AG08395 (cell line): ENCODE measurements around the gene AADAT.
A peak's percentile ranks its signal among the peaks of the same experiment; 100 is the strongest.

ENCODE experiments used
- DNase-seq: peaks from one replicate; pipeline ENCODE4 v3.0.0; 2012; ENCODE audit warnings: mixed read lengths, low spot score

The AADAT gene

DNA sequence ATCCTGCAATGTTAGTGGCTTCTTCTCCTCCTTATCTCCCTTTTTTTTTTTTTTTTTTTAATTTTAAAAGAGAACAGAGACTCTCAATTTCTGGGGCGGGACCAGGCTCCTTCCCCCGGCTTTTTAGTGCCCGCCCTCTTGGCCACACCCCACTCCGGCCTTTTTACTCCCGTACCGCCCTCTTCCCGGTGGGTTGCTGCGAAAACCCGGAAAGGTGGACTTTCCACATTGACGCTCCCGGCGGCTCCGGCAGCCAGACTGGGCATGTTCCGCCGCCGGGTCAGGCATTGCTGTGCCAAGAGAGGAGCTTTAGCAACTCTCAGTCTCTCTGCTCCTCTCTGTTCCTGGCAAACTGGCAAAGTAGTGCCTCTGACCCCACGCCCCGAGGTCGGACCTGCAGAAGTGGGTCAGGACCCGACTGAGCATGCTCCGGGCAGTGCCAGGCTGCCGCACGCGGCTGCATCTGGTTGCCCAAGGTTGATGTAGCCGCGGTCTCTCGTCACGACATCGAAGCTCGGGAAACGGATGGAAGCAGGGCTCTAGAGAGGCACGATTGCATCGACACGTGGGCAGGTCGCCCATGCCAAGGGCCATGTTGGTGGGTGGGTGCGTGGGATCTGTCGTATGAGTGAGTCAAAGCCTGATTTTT is 62.5 kb downstream of the AADAT start:
- DNase-seq, result peak; percentile 96

DNA sequence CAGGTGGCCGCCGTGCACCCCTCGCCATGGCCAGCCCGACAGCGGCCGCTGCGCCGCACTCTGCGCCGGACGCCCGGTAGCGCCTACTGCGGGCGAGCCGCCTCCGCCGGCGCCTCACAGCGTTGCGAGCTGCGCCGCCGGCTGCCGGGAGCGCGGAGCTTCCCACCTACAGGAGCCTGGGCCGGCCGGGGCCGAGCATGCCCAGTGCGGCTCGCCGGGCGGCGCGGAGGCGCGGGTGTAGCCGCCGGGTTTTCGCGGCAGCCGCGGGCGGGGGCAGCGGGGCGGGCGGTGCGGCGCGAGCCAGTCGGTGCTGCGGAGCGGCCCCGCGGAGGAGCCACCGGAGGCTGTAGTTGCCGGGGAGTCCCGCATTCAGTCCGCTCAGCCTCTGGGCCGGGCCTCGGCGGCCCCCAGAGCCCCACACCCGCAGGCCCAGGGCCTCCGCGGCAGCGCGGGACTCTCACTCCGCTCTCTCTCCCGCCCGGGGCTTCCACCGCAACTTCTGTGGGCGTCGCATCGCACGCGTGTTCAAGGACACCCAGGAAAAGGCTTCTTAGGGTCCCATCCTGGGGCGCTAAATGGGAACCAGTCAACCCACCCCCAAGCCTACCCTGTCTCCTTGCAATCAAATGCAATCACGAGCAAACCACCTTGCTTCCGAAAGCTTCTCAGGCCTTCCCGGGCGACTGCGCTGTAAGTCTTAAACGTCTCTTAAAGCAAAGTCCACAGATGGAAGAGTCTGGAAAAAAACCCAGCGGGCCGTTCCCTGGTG is 63.3 kb downstream of the AADAT start, which contains the start of gene MFAP3L:
TSS of gene MFAP3L (minus strand) at position 143 of the 769 bp plus-strand sequence. CDS start 20,518 bp downstream, outside the sequence.
- peak; percentile 96 for DNase-seq

DNA sequence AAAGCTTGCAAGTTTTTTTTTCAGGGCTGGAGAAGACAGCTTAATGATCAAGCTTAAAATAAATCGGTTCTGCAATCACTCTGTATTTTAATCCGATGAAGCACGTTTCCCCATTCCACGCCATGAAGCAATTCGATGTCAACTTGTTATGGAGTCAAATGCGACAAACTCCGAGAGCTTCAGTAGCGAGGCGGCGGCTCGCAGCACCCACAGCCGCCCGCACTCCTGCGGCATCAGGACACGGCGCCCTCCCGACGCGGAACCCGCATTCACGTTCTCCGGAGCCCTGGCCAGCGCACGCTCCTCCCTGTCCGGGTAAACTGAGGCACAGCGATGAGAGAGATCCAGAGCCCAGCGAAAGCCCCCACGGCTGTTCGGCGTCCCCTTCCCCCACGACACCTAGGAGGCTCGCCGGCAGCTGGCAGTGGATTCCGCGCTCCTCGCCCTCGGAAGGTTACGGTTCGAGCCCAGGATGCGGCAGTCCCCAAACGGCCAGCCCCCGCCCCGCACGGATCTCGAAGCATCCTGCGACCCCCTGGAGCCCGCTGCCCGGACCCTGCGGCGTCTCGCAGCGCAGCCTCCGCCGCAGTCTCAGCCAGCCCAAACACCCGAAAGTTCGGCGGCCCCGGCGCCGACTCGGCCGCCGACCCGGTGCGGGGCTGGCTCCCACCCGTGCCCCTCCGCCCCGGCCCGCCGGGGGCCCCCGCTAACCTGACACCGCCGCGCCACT is 64.1 kb downstream of the AADAT start:
- no peak for DNase-seq

DNA sequence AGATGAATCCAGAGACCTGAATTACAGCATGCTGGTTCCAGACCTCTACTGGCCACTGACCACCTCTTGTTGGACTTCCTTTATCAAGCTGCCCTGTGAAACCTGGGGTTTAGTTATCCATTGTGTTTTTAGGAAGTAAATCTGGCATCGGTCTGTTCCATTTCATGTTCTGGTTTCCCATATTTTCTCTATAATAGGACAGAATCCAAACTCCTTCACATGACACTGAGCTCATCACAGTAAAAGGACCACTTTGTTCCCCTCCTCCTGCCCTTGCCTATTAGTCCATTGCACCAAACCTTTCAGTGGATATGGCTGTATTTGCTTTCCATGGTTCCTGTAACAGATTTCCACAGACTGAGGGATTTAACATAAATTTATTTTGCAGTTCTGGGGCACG is 67.5 kb downstream of the AADAT start:
- no peak for DNase-seq

DNA sequence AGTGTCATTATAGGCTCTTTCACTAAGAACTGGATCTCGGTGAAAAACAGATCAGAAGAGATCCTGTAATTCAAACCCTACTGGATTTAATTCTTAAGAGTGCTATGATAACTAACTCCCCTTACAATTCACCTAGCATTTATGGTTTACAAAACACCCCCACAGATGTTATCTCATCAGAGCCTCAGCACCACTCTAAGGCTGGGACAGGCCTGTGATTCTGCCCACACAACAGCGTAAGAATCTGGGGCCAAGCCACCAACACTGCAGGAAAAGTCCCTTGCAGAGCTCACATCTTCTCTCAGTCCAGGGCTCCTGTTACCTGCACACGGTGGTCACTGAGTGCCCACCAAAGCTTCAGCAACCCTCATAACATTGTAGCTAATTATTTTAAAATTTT is 72.5 kb downstream of the AADAT start:
- no peak for DNase-seq

DNA sequence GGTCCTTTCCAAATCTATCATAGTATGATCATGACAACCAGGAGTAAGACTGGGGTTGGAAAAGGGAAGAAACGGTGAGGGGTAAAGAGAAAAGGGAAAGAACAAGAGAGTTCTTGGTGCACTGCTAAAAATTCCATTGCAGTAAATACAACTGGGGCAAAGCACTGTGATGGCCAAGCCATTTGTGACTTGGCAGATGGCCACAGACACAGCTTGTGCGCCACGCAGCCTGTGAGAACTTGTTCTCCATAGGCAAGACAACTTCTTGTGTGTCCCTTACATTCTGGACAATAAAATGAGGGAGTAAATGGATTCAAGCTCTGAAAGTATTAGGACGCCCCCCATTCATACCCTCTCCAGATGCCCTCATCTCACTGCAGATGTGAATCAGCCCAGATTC is 74.5 kb downstream of the AADAT start:
- DNase-seq, result no peak

DNA sequence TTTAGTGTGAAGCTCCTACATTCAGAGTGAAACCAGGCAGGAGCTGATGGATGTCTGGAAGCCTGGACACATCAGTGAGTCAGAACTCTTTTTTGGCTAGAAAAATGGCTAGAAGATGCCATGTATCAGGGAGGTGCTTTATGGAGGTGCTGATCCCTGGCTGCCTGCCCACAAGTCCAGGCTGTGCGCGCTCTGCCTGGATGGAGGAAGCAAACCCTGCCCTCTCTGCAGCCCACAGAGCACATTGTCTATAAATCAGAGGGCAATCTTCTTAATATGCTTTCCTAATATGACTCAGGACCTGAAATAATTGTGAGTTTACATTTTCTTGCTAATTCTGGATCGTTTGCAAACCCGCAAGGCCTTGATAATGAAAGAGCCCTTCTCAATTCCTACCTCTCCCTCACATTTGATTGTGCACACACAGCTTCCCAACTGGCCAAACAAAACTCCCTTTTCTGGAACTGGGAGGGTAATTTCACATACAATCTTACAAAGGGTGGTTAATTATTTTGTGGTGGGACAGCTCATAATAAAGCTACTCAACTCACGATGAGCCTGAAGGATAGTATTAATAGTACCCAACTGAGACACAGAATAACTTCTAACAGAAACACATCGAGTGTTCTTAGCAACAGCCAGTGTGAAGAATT is 75.3 kb downstream of the AADAT start:
- DNase-seq, result peak; percentile 35

DNA sequence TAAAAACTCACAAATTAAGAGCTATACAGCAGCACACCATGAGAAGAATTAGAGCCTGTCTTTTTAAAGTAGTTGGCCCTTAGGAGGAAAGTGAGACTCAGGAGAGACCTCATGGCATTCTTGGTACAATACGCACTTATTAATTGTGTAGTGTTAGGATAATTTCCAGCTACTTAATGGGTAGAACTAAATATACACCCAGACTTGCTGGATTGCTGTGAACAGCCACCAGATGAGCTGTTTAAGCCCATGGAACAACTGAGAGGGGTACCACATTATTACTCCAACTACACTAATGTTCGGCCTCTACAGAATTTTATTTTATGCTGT is 77.2 kb downstream of the AADAT start:
- DNase-seq, result no peak

DNA sequence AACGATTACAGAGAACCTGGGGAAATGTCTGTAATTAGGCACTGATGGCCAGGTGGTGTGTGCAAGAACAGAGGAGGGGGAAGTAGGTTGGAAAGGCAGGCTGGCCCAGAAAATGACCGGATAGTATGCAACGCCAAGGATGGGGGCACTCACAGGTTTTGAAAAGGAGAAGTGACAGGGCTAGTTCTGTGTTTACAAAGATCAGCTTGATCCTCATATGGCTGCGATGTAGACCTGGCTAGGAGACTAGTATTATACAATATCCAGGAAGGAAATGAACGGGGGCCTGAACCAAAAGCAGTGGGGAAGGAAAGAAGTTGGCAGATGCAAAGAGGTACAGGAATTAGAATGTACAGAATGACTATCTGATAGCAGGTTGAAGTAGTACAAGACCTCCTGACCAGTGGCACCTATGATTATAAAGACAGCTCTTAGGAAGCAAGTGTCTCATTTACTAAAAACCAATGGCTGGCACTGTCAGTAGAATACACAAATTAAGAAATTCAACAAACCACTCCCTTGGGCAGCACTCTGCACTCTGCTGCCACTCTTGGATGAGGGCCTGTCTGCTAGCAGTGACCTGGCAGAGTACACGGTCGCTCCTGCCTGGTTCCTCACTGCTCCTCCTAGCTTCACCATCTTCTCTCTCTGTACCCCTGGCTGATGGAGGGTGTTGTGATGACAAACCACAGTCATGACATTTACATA is 77.7 kb downstream of the AADAT start:
- DNase-seq, result no peak
